ENCODE measurements around the gene DPYSL4. TPM values are rescaled to one million over a fixed set of nuclear protein-coding genes. Genes with fewer than 3 reads are reported as not detected.

Gene DPYSL4
- total RNA-seq, 2 donors from 2014 or later = 0.28 TPM; not detected in 1

DNA sequence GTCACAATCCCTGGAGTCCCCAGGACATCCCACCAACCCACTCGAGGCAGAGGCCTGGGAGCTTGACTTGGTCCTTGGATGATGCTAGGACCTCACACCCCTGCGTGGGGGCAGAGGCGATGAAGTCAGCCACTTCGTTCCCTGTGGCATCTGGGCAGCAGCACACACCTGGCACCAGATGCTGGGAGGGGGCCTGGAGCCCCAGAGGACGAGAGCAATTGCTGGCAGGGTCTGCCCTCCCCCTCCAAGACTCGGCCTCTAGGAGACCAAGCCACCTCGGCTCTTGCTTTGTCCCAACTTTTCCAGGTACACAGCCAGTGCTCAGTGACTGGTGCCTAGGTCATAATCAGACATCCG, 39.1 kb downstream of the DPYSL4 start:
- DNase-seq (ENCODE audit: low spot score) (no peak), ATAC-seq (ENCODE audit: insufficient number of reproducible peaks, low FRiP score, low read depth) (no peak)
- Histone ChIP-seq H3K27ac (no peak overlapping the region), H3K9me3 (no peaks in the 10 kb centered on the region), H3K36me3 (no peaks in the 10 kb centered on the region), H3K4me3 (no peak overlapping the region), H3K4me1 (ENCODE audit: control insufficient read depth in 1 of 2, low read depth in 2 of 2) (no peaks in the 10 kb centered on the region), H3K27me3 (replicated peaks; ENCODE audit: insufficient read depth) (no peaks in the 10 kb centered on the region)
- TF ChIP-seq, protein P1, sequence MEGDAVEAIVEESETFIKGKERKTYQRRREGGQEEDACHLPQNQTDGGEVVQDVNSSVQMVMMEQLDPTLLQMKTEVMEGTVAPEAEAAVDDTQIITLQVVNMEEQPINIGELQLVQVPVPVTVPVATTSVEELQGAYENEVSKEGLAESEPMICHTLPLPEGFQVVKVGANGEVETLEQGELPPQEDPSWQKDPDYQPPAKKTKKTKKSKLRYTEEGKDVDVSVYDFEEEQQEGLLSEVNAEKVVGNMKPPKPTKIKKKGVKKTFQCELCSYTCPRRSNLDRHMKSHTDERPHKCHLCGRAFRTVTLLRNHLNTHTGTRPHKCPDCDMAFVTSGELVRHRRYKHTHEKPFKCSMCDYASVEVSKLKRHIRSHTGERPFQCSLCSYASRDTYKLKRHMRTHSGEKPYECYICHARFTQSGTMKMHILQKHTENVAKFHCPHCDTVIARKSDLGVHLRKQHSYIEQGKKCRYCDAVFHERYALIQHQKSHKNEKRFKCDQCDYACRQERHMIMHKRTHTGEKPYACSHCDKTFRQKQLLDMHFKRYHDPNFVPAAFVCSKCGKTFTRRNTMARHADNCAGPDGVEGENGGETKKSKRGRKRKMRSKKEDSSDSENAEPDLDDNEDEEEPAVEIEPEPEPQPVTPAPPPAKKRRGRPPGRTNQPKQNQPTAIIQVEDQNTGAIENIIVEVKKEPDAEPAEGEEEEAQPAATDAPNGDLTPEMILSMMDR (IDR thresholded peaks at IDR 0.05) = no peak

DNA sequence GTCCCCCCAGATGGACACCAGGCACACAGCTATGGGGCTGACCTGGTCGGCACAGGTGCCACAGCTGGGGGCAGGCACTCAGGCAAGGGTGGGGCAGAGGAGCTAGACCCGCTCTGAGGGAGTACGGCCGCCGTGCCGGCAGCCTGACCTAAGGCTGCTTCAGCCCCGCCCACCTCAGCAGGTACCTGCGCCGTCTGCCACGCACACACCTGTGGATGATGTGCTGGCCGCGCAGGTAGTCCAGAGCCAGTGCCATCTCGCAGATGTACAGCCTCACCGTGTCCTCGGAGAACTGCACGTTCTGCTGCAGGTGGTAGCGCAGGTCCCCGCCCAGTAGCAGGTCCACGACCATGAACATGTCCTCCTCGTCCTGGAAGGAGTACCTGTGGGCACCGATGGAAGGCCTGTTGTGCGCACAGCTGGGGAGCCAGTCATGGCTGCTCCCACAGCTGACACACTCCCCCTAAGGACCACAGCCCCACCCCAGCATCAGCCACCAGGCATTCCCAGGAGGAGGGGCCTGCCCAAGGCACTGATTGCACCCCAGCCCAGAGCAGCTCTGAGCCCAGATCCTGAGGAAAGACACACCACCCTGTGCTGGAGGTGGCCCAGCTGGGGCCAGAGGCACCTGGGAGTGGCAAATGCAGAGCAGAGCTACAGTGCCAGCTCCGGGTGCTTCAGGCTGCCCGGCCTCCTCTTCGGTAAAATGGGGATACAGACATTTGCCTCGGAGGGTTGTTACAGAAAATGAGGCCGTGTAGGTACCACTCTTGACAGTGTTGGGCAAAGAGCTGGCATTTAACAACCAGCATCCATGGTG, 40.0 kb downstream of the DPYSL4 start:
- ATAC-seq (ENCODE audit: insufficient number of reproducible peaks, low FRiP score, low read depth) (no peak), DNase-seq (ENCODE audit: low spot score) (no peak)
- no peaks in the 10 kb centered on the region for H3K27me3 ChIP-seq (replicated peaks; ENCODE audit: insufficient read depth)
- TF ChIP-seq, protein P1 (IDR thresholded peaks at IDR 0.05) = no peak
- no peaks in the 10 kb centered on the region for H3K4me1 ChIP-seq (ENCODE audit: control insufficient read depth in 1 of 2, low read depth in 2 of 2)
- no peaks in the 10 kb centered on the region for H3K9me3 ChIP-seq
- no peaks in the 10 kb centered on the region for H3K36me3 ChIP-seq
- H3K27ac ChIP-seq = no peak overlapping the region
- no peak overlapping the region for H3K4me3 ChIP-seq

DNA sequence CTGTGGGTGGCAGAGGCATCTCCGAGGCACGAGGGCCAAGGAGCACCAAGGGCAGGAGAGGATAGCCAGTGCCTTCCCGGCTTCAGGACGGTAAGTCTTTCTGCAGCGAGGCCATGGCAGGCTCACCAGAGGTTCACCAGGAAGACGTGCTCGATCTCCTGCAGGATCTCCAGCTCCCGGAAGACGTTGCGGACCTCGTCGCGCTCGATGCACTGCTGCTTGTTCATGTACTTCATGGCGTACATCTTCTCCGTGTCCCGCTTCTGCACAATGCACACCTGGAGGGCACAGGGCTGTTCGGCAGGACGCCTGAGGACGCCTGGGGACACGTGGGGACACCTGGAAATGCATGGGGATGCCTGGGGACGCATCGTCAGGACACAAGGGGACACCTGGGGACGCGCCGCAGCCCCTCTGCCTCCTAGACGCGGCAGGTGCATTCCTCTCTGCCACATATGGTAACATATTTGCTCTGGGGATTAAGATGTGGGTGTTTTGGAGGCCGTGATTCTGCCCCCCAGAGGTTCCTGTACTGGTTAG, 41.2 kb downstream of the DPYSL4 start:
- ATAC-seq (ENCODE audit: insufficient number of reproducible peaks, low FRiP score, low read depth) (no peak), DNase-seq (ENCODE audit: low spot score) (no peak)
- Histone ChIP-seq H3K4me3 (no peak overlapping the region), H3K4me1 (ENCODE audit: control insufficient read depth in 1 of 2, low read depth in 2 of 2) (no peaks in the 10 kb centered on the region), H3K27ac (no peak overlapping the region), H3K9me3 (no peaks in the 10 kb centered on the region), H3K36me3 (no peaks in the 10 kb centered on the region), H3K27me3 (replicated peaks; ENCODE audit: insufficient read depth) (no peaks in the 10 kb centered on the region)
- TF ChIP-seq, protein P1 (IDR thresholded peaks at IDR 0.05) = no peak

DNA sequence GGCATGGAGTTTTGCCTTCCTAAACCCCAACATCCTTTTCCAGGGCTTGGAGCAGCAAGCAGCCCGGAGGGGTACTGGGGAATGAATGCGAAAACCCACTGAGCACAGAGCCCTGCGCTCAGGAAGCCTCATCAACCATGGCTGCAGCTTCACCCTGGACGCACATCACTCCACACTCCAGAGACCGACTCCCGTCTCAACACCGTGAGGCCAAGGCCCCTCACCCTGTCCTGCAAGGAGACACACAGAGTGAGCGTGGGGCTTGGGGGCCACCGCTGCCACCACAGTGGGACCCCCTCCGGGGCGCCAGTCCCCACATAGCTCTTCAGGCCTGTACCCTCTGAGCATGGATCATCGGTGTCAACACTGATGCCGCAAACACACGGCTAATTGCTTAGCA, 41.9 kb downstream of the DPYSL4 start:
- Histone ChIP-seq H3K27ac (no peak overlapping the region), H3K27me3 (replicated peaks; ENCODE audit: insufficient read depth) (no peaks in the 10 kb centered on the region), H3K36me3 (no peaks in the 10 kb centered on the region), H3K4me1 (ENCODE audit: control insufficient read depth in 1 of 2, low read depth in 2 of 2) (no peaks in the 10 kb centered on the region), H3K4me3 (no peak overlapping the region), H3K9me3 (no peaks in the 10 kb centered on the region)
- no peak for ATAC-seq (ENCODE audit: insufficient number of reproducible peaks, low FRiP score, low read depth)
- TF ChIP-seq, protein P1 (IDR thresholded peaks at IDR 0.05) = no peak
- DNase-seq (ENCODE audit: low spot score) = no peak

DNA sequence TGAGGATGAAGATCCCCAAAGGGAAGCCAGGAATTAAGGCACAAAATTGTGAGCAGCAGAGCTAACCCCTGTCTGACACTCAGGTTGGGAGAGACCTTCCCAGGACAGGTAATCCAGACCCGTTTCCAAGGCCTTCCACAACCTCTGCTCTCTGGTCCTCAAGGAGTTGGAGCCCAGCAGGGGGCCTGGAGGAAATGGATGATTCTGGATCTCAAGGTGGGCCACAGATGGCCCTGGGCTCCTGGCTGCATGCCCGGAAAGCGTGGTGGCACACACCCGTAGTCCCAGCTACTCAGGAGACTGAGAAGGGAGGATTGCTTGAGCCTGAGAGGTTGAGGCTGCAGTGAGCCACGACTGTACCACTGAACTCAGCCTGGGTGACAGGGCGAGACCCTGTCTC, 42.3 kb downstream of the DPYSL4 start:
- TF ChIP-seq, protein P1 (IDR thresholded peaks at IDR 0.05) = no peak
- ATAC-seq (ENCODE audit: insufficient number of reproducible peaks, low FRiP score, low read depth) (no peak), DNase-seq (ENCODE audit: low spot score) (no peak)
- Histone ChIP-seq H3K4me3 (no peak overlapping the region), H3K27me3 (replicated peaks; ENCODE audit: insufficient read depth) (no peaks in the 10 kb centered on the region), H3K27ac (no peak overlapping the region), H3K36me3 (no peaks in the 10 kb centered on the region), H3K9me3 (no peaks in the 10 kb centered on the region), H3K4me1 (ENCODE audit: control insufficient read depth in 1 of 2, low read depth in 2 of 2) (no peaks in the 10 kb centered on the region)
